Nephron (organoid): ENCODE measurements around the gene CDYL2.

Experiments used
- H3K27ac Mint-ChIP-seq, 3 experiments: 2 replicates each; pipeline ENCODE4 v1.8.0; 2020; ENCODE audit warnings: mixed read lengths in 3 of 3, mild to moderate bottlenecking in 2 of 3, moderate library complexity in 1 of 3
- H3K27me3 Mint-ChIP-seq: 2 replicates; pipeline ENCODE4 v1.8.0; 2021; ENCODE audit warnings: low read depth, mild to moderate bottlenecking, moderate library complexity, mixed read lengths
- H3K36me3 Mint-ChIP-seq: 2 replicates; pipeline ENCODE4 v1.8.0; 2020; ENCODE audit warnings: low read depth, mixed read lengths
- H3K4me1 Mint-ChIP-seq: 2 replicates; pipeline ENCODE4 v1.8.0; 2020; ENCODE audit warnings: mixed read lengths
- H3K4me3 Mint-ChIP-seq, 3 experiments: 2 replicates each; pipeline ENCODE4 v1.8.0; 2020; ENCODE audit warnings: mild to moderate bottlenecking in 3 of 3, mixed read lengths in 3 of 3, moderate library complexity in 2 of 3
- H3K9me3 Mint-ChIP-seq: 2 replicates; pipeline ENCODE4 v1.8.0; 2020; ENCODE audit warnings: mixed read lengths
- CTCF ChIP-seq, 3 experiments: fragments of 200-600 bp; sonication (generic); IDR thresholded peaks; one replicate each; pipeline ENCODE4 v1.5.0; 2021; ENCODE audit warnings: antibody characterized with exemption in 3 of 3; ENCODE audit not compliant: unreplicated experiment in 3 of 3

Gene CDYL2

DNA sequence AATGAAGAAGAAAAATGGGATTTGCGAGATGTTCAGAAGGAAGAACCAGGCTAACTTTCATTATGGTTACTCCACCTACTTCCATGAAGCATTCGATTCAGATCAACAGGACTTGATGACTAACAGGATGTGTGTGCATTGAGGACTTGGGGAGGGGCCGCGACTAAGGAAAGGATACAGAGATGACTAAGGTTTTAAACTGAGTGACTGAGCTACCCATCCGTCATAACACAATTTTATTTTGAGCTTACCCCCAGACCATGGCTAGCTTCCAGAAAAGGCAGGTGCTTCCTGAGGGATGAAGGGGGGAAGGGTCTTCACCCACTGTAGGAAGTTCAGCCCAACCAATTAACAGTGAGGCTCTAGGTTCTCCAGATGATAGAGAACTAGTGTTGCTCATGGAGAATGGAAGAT is 2.5 kb upstream of the CDYL2 start:
- no peaks in the 10 kb centered on the region for H3K9me3 Mint-ChIP-seq

GRCh38 chr16:80806289-80806688 is 1.9 kb upstream of the CDYL2 start:
- Mint-ChIP-seq H3K36me3 (no peaks in the 10 kb centered on the region), H3K27ac (no peak overlapping the region)
- no peak for TF ChIP-seq CTCF (IDR thresholded peaks at IDR 0.05; ENCODE audit: unreplicated experiment in 3 of 3)

More for the DNA sequence above, 2.5 kb upstream of the CDYL2 start:
- H3K4me3 Mint-ChIP-seq = no peak overlapping the region
- peaks cover 39% of the 10 kb centered on the region for H3K27me3 Mint-ChIP-seq
- H3K4me1 Mint-ChIP-seq = no peaks in the 10 kb centered on the region
- no peak for TF ChIP-seq CTCF (IDR thresholded peaks at IDR 0.05; ENCODE audit: unreplicated experiment in 3 of 3)
- H3K27ac Mint-ChIP-seq = no peak overlapping the region
- no peaks in the 10 kb centered on the region for H3K36me3 Mint-ChIP-seq

GRCh38 chr16:80804056-80804525 is 307 bp downstream of the CDYL2 start:
- Mint-ChIP-seq H3K4me3 (peak overlapping the region; percentile 94 to 97 (median 96)), H3K36me3 (no peaks in the 10 kb centered on the region), H3K27ac (peak overlapping the region in 1 of 3 experiments; percentile 67), H3K9me3 (peaks cover 3% of the 10 kb centered on the region), H3K4me1 (no peaks in the 10 kb centered on the region), H3K27me3 (peaks cover 46% of the 10 kb centered on the region)
- no peak for TF ChIP-seq CTCF (IDR thresholded peaks at IDR 0.05; ENCODE audit: unreplicated experiment in 3 of 3)

More at GRCh38 chr16:80806289-80806688, 1.9 kb upstream of the CDYL2 start:
- Mint-ChIP-seq H3K4me3 (peak overlapping the region; percentile 44 to 70 (median 67)), H3K4me1 (no peaks in the 10 kb centered on the region), H3K9me3 (no peaks in the 10 kb centered on the region), H3K27me3 (peaks cover 40% of the 10 kb centered on the region)

DNA sequence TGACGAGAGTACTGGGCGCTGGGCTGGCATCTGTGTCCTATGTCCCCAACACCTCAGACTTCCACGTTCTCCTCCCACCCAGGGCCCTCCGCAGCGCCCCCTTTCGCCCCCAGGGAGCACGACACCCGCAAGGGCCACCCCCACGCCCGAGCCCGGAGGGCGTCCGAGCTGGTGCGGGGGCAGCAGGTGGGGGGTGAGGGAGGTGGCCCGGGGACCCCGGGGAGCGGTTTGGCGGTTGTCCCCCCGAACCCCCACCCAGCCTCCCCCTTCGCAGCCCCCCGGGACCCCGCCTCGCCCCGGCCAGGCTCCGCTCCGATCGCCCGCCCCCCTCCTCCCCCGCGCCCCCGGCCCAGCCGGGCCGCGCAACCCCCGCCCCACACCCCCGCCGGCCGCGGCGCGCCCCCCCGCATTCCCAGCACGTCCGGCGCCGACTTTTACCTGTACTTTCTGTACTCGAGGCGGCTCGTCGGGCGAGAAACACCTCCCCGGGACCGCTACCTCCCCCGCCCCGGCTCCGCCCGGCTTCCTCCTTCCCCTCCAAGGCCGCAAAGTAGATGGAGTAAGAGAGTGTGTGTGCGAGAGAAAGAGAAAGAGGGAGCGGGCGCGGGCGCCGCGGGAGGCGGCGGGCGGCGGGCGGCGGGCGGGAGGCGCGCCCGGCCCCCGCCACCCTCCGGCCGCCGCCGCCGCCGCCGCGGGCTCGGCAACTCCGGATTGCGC is 901 bp downstream of the CDYL2 start:
- Mint-ChIP-seq H3K4me1 (no peaks in the 10 kb centered on the region), H3K4me3 (peak overlapping the region; percentile 88 to 94 (median 89)), H3K9me3 (peaks cover 3% of the 10 kb centered on the region), H3K27me3 (peaks cover 46% of the 10 kb centered on the region), H3K27ac (no peak overlapping the region), H3K36me3 (no peaks in the 10 kb centered on the region)
- peak; percentile 32 to 53 (median 41) for TF ChIP-seq CTCF (IDR thresholded peaks at IDR 0.05; ENCODE audit: unreplicated experiment in 3 of 3)

GRCh38 chr16:80802902-80803301 is 1.5 kb downstream of the CDYL2 start:
- Mint-ChIP-seq H3K9me3 (peaks cover 3% of the 10 kb centered on the region), H3K27me3 (peaks cover 46% of the 10 kb centered on the region), H3K4me3 (peak overlapping the region; percentile 66 to 83 (median 76)), H3K36me3 (no peaks in the 10 kb centered on the region), H3K4me1 (no peaks in the 10 kb centered on the region), H3K27ac (no peak overlapping the region)
- no peak for TF ChIP-seq CTCF (IDR thresholded peaks at IDR 0.05; ENCODE audit: unreplicated experiment in 3 of 3)

DNA sequence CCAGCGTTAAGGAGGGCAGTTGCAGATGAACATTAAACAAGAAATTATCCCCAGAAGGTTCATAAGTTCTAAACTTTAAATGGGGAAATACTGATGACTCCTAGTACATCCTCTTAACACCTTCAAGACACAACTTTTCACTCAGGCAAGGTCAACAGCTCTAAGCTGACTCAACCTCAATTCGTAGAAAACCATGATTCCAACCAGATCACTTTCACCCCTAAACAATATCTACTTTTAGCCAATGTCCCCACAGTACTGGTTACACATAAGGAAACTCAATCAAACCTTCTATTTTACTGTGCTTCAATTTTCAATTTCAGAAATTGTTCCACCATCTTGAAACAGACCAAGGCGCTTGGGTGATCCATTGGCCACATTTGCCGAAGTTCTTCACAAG is 2.3 kb downstream of the CDYL2 start:
- no peaks in the 10 kb centered on the region for H3K4me1 Mint-ChIP-seq
- no peaks in the 10 kb centered on the region for H3K36me3 Mint-ChIP-seq
- TF ChIP-seq CTCF (IDR thresholded peaks at IDR 0.05; ENCODE audit: unreplicated experiment in 3 of 3) = no peak
- peak overlapping the region; percentile 66 to 83 (median 76) for H3K4me3 Mint-ChIP-seq
- no peak overlapping the region for H3K27ac Mint-ChIP-seq
- peaks cover 46% of the 10 kb centered on the region for H3K27me3 Mint-ChIP-seq
- H3K9me3 Mint-ChIP-seq = peaks cover 9% of the 10 kb centered on the region
